Panc1 (cell line): ENCODE results near the gene TRAPPC12. TPM values are rescaled to one million over a fixed set of nuclear protein-coding genes. Genes with fewer than 3 reads are reported as not detected.

Experiments used
- ATAC-seq: fragments of 200-7000 bp; cut with Tn5 transposase; 2 replicates; pipeline ENCODE4 v1.9.1; 2020; ENCODE audit warnings: mild to moderate bottlenecking, moderate library complexity
- BruUV-seq: library from RNA; stranded (reverse); fragments of 400-500 nt; replicated peaks from 2 replicates; lab custom pipeline; 2021; lab: Mats Ljungman, UMichigan
- CTCF ChIA-PET: fragments of 300-600 bp; sonication (Branson Sonifier 250); formaldehyde crosslinking; loops from one replicate; lab custom pipeline; 2022; ENCODE audit warnings: antibody characterized with exemption; lab: Charles Lee
- POLR2A ChIA-PET: fragments of 300-600 bp; sonication (Branson Sonifier 250); formaldehyde crosslinking; loops from one replicate; lab custom pipeline; 2022; ENCODE audit warnings: antibody characterized with exemption; lab: Charles Lee
- DNase-seq: peaks from one replicate; pipeline ENCODE4 v3.0.0-alpha.2; 2010; ENCODE audit warnings: low read depth, low spot score
- H3K27ac ChIP-seq: 2 replicates; pipeline ENCODE4 v1.5.1; 2011; ENCODE audit warnings: mild to moderate bottlenecking, low read length, inconsistent platforms
- H3K27me3 ChIP-seq: fragments of 200-500 bp; sonication (Bioruptor generic); 2 replicates; pipeline ENCODE4 v1.6.0; 2014; ENCODE audit warnings: low read length, inconsistent platforms; ENCODE audit not compliant: control insufficient read depth, insufficient read depth
- H3K36me3 ChIP-seq: fragments of 200-500 bp; sonication (Bioruptor generic); 2 replicates; pipeline ENCODE4 v1.5.1; 2014; ENCODE audit warnings: inconsistent platforms, mild to moderate bottlenecking, low read length, moderate library complexity; ENCODE audit not compliant: control insufficient read depth, insufficient read depth
- H3K4me1 ChIP-seq: 2 replicates; pipeline ENCODE4 v1.5.1; 2011; ENCODE audit warnings: inconsistent platforms, mild to moderate bottlenecking, low read length, moderate library complexity; ENCODE audit not compliant: control insufficient read depth, insufficient read depth
- H3K4me3 ChIP-seq, 2 experiments: 2 replicates each; pipeline ENCODE4 v1.5.1; 2011 to 2012; ENCODE audit warnings: low read depth in 2 of 2, low read length in 2 of 2, mild to moderate bottlenecking in 2 of 2, inconsistent platforms in 1 of 2, moderate library complexity in 1 of 2
- H3K9me3 ChIP-seq: fragments of 200-500 bp; sonication (Bioruptor generic); 2 replicates; pipeline ENCODE4 v1.5.1; 2014; ENCODE audit warnings: low read depth, mild to moderate bottlenecking, inconsistent platforms, low read length, moderate library complexity; ENCODE audit not compliant: control insufficient read depth, insufficient read depth
- CTCF ChIP-seq: fragments of 450-650 bp; IDR thresholded peaks from 2 replicates; pipeline ENCODE4 v1.5.1; 2017; ENCODE audit warnings: mild to moderate bottlenecking
- POLR2AphosphoS5 ChIP-seq: IDR thresholded peaks from 2 replicates; pipeline ENCODE4 v1.6.1; 2012; ENCODE audit warnings: mild to moderate bottlenecking, low read depth, low read length, moderate library complexity
- REST ChIP-seq, 2 experiments: IDR thresholded peaks; 2 replicates each; pipeline ENCODE4 v1.6.1; 2011 to 2012; ENCODE audit warnings: low read depth in 2 of 2, control low read depth in 1 of 2, low read length in 1 of 2, mild to moderate bottlenecking in 1 of 2, moderate library complexity in 1 of 2; ENCODE audit not compliant: insufficient read depth in 1 of 2
- SIN3A ChIP-seq: IDR thresholded peaks from 2 replicates; pipeline ENCODE4 v1.6.1; 2012; ENCODE audit warnings: low read depth, mild to moderate bottlenecking, low read length, moderate library complexity, borderline replicate concordance; ENCODE audit not compliant: insufficient read depth
- TCF7L2 ChIP-seq: IDR thresholded peaks from 2 replicates; pipeline ENCODE4 v1.6.1; 2011; ENCODE audit warnings: mild to moderate bottlenecking, low read depth, low read length, inconsistent platforms
- in situ Hi-C: cut with HindIII; loops from 2 replicates; pipeline ENCODE4 v1.10.0; 2016; ENCODE audit warnings: low sequenced_read_pairs, low pct_unique_long_range_greater_than_20kb
- intact Hi-C: fragments of 100-400 bp; cut with micrococcal nuclease; formaldehyde crosslinking; loops from one replicate; pipeline ENCODE4 v1.10.0; 2022; ENCODE audit not compliant: unreplicated experiment
- total RNA-seq: library from RNA; stranded (reverse); gene quantifications from one replicate; pipeline ENCODE4 v1.2.1, GENCODE V29; 2021; ENCODE audit not compliant: unreplicated experiment

The TRAPPC12 gene
- total RNA-seq, 1 experiment from 2014 or later = 78.7 TPM

GRCh38 chr2:3467654-3468053, 88.2 kb downstream of the TRAPPC12 start:
- no peak for ATAC-seq
- ChIA-PET CTCF (no interaction called here), POLR2A (no interaction called here)
- in situ Hi-C loops (no loop called here), intact Hi-C loops (no loop called here)
- Histone ChIP-seq H3K27me3 (no peaks in the 10 kb centered on the region), H3K4me1 (no peaks in the 10 kb centered on the region), H3K9me3 (no peaks in the 10 kb centered on the region), H3K36me3 (no peaks in the 10 kb centered on the region; the same call in 1 of the 2 replicates), H3K27ac (no peak overlapping the region), H3K4me3 (no peak overlapping the region)
- no peak for DNase-seq
- BruUV-seq = no TSS peak
- TF ChIP-seq SIN3A (no peak), CTCF (no peak), TCF7L2 (no peak), POLR2AphosphoS5 (no peak), REST (IDR thresholded peaks at IDR 0.05; ENCODE audit: insufficient read depth in 1 of 2, low read depth in 2 of 2, low read length in 1 of 2) (no peak)

- BruUV-seq = no TSS peak
- POLR2A ChIA-PET = no interaction called here
- intact Hi-C loops = no loop called here
- CTCF ChIA-PET = no interaction called here
- ATAC-seq = no peak
- no peak for DNase-seq
- H3K4me1 ChIP-seq = no peaks in the 10 kb centered on the region
- TF ChIP-seq TCF7L2 (no peak), REST (IDR thresholded peaks at IDR 0.05; ENCODE audit: insufficient read depth in 1 of 2, low read depth in 2 of 2, low read length in 1 of 2) (no peak), SIN3A (no peak), POLR2AphosphoS5 (no peak), CTCF (no peak)
- H3K27ac ChIP-seq = no peak overlapping the region
- H3K9me3 ChIP-seq = no peaks in the 10 kb centered on the region
- in situ Hi-C loops = no loop called here
- H3K4me3 ChIP-seq = no peak overlapping the region
- H3K27me3 ChIP-seq = no peaks in the 10 kb centered on the region
- H3K36me3 ChIP-seq = no peaks in the 10 kb centered on the region; the same call in 1 of the 2 replicates
These were observed 88.9 kb downstream of the TRAPPC12 start for GRCh38 chr2:3468296-3468988.
